Measurements from ENCODE around the gene NPAS3. TPM values are rescaled to one million over a fixed set of nuclear protein-coding genes. Genes with fewer than 3 reads are reported as not detected.

The NPAS3 gene
- total RNA-seq, 4 donors from 2014 or later: 1.9 to 10.6 (median 2.2) TPM

DNA sequence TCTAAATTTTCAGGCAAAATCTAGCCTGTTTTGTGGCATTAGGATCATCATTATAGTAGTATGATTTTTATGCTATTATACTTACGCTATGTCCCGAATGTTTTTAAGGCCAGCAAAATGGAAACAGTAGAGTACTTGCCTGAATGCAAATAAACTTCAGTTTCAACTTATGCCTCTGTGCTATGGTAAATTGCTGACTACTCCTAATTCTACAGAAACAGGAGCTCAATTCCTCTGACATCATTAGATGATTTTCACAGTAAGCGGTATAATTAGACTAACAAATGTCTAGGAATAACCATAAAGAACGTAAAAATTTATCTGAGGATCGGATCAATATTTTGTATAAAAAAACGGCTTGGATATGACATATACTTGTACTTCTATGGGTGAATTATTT is 742.2 kb downstream of the NPAS3 start:
- H3K27ac ChIP-seq: no peak overlapping the region
- peaks cover 0 to 15% (median 7%) of the 10 kb centered on the region in 3 donors for H3K4me1 ChIP-seq
- no peak overlapping the region for H3K4me3 ChIP-seq
- TF ChIP-seq, protein P1, sequence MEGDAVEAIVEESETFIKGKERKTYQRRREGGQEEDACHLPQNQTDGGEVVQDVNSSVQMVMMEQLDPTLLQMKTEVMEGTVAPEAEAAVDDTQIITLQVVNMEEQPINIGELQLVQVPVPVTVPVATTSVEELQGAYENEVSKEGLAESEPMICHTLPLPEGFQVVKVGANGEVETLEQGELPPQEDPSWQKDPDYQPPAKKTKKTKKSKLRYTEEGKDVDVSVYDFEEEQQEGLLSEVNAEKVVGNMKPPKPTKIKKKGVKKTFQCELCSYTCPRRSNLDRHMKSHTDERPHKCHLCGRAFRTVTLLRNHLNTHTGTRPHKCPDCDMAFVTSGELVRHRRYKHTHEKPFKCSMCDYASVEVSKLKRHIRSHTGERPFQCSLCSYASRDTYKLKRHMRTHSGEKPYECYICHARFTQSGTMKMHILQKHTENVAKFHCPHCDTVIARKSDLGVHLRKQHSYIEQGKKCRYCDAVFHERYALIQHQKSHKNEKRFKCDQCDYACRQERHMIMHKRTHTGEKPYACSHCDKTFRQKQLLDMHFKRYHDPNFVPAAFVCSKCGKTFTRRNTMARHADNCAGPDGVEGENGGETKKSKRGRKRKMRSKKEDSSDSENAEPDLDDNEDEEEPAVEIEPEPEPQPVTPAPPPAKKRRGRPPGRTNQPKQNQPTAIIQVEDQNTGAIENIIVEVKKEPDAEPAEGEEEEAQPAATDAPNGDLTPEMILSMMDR (IDR thresholded peaks at IDR 0.05): no peak
- no peak for TF ChIP-seq POLR2AphosphoS5 (IDR thresholded peaks at IDR 0.05)
- TF ChIP-seq EP300 (IDR thresholded peaks at IDR 0.05): no peak
- TF ChIP-seq POLR2A (IDR thresholded peaks at IDR 0.05): no peak
- H3K36me3 ChIP-seq: no peaks in the 10 kb centered on the region
- WGBS, 2 donors (ENCODE audit: low coverage in 1 of 2): 95 to 96% methylated on average over 6 of the region's 6 CpGs
- no peaks in the 10 kb centered on the region for H3K9me3 ChIP-seq
- no peaks in the 10 kb centered on the region for H3K27me3 ChIP-seq
- no peak for ATAC-seq

DNA sequence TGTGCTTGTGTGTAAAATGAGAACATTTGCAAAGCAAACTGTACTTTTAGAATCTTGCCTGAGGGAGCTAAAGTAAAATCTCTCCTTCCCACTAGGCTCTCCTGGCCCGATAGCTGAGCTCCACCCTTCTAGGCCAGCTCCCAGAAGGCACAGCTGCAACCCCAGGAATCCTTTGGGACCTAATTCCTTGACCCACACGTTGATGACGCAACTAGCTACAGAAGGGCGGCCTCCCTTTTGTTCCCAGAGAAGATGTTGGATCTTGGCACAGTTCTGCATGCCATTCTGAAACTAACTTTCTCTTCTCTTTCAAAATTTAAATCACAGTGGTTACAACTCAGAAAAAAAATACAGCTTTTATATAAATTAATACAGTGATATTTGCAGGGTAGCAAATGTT is 744.1 kb downstream of the NPAS3 start:
- H3K27ac ChIP-seq: peak overlapping the region in 1 of 4 donors; percentile 8

DNA sequence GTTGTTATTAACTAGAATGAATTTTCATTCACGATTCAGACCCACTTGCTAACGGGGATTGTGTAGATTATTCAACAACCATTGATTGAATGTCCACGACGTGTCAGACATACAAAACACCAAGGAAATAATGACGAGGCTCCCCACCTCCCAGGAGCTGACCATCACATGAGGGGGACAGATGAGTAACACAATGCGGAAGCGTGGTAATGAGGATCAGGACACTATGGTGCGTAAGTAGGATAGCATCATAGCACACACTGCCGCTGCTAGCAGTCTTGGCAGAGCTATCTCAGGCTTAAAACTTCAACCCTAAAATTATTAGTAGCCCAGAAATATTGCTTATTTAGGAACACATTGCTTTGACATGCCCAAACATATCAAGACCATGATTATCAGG is 746.3 kb downstream of the NPAS3 start:
- no peak for ATAC-seq
- Histone ChIP-seq H3K27ac (no peak overlapping the region), H3K36me3 (no peaks in the 10 kb centered on the region), H3K4me3 (no peak overlapping the region), H3K27me3 (no peaks in the 10 kb centered on the region), H3K4me1 (peaks cover 0 to 15% (median 7%) of the 10 kb centered on the region in 3 donors), H3K9me3 (no peaks in the 10 kb centered on the region)
- WGBS, 2 donors (ENCODE audit: low coverage in 1 of 2): 90 to 95% methylated on average over 6 to 9 of the region's 9 CpGs
- no peak for TF ChIP-seq POLR2A (IDR thresholded peaks at IDR 0.05)
- TF ChIP-seq EP300 (IDR thresholded peaks at IDR 0.05): no peak
- TF ChIP-seq POLR2AphosphoS5 (IDR thresholded peaks at IDR 0.05): no peak
- TF ChIP-seq, protein P1 (IDR thresholded peaks at IDR 0.05): no peak

More for the DNA sequence above, 744.1 kb downstream of the NPAS3 start:
- peaks cover 0 to 15% (median 7%) of the 10 kb centered on the region in 3 donors for H3K4me1 ChIP-seq
- 7 to 40% methylated on average over 1 to 4 of the region's 4 CpGs for WGBS, 2 donors (ENCODE audit: low coverage in 1 of 2)
- peak; percentile 89 for ATAC-seq
- no peaks in the 10 kb centered on the region for H3K9me3 ChIP-seq
- H3K27me3 ChIP-seq: no peaks in the 10 kb centered on the region
- no peak for TF ChIP-seq EP300 (IDR thresholded peaks at IDR 0.05)
- H3K4me3 ChIP-seq: no peak overlapping the region
- no peaks in the 10 kb centered on the region for H3K36me3 ChIP-seq

DNA sequence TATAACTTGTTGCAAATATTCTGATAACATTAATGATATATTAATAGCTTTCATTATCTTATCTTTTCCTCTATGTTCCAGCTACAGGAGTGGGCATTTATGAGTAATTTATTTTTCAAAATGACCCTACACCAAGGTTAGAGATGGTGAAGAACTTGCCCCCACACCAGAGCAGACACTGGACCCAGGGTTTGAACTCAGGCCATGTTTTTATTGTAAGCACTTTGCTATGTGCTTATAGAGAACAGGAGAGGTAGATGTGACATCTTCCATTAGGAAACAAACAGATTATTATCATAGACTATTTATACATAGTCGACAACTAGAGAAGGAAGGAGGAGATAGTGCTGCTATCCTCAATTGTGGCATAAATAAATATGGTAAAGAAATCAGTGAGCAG is 747.0 kb downstream of the NPAS3 start:
- Histone ChIP-seq H3K9me3 (no peaks in the 10 kb centered on the region), H3K4me3 (no peak overlapping the region), H3K4me1 (peaks cover 0 to 15% (median 7%) of the 10 kb centered on the region in 3 donors), H3K27me3 (no peaks in the 10 kb centered on the region), H3K36me3 (no peaks in the 10 kb centered on the region), H3K27ac (no peak overlapping the region)
- WGBS, 2 donors (ENCODE audit: low coverage in 1 of 2): 50 to 83% methylated on average over 1 of the region's 1 CpG
- TF ChIP-seq POLR2AphosphoS5 (IDR thresholded peaks at IDR 0.05) (no peak), EP300 (IDR thresholded peaks at IDR 0.05) (no peak), POLR2A (IDR thresholded peaks at IDR 0.05) (no peak)
- TF ChIP-seq, protein P1 (IDR thresholded peaks at IDR 0.05): no peak
- no peak for ATAC-seq

DNA sequence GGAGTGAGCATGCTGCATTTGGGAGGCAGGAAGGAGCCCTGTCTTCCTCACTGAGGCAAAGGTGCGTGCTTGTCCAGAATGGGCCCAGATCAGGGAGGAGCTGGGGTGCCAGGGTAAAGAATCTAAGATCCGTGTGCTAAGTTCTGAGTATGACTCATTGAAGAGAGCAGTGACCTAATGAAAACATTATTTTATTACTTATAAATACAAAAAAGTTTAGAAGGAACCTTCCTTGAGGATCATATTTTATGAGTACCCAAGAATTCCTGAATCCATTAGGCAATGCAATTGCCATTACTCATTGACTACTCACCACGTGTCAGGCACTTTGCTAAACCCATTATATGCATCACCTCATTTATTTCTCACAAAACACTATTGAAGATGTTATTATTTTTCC is 747.5 kb downstream of the NPAS3 start:
- Histone ChIP-seq H3K4me3 (no peak overlapping the region), H3K36me3 (no peaks in the 10 kb centered on the region), H3K9me3 (no peaks in the 10 kb centered on the region), H3K4me1 (peaks cover 0 to 15% (median 7%) of the 10 kb centered on the region in 3 donors), H3K27me3 (no peaks in the 10 kb centered on the region), H3K27ac (no peak overlapping the region)
- TF ChIP-seq POLR2A (IDR thresholded peaks at IDR 0.05): no peak
- TF ChIP-seq POLR2AphosphoS5 (IDR thresholded peaks at IDR 0.05): no peak
- TF ChIP-seq, protein P1 (IDR thresholded peaks at IDR 0.05): no peak
- TF ChIP-seq EP300 (IDR thresholded peaks at IDR 0.05): no peak
- ATAC-seq: no peak
- 58 to 69% methylated on average over 2 to 3 of the region's 3 CpGs for WGBS, 2 donors (ENCODE audit: low coverage in 1 of 2)
